Astrocyte of the spinal cord (primary cell): ENCODE data around the gene PHC2.

Source experiments
- DNase-seq: peaks from one replicate; pipeline ENCODE4 v3.0.0; 2011; ENCODE audit warnings: low read depth, low spot score
- H3K4me3 ChIP-seq: 2 replicates; pipeline ENCODE4 v1.5.1; 2011; ENCODE audit warnings: low read depth, mild to moderate bottlenecking, low read length, moderate library complexity
- in situ Hi-C: cut with HindIII; loops from 2 replicates; pipeline ENCODE4 v1.10.0; 2017; ENCODE audit warnings: low sequenced_read_pairs
- TF ChIP-seq, protein P1 (sequence below): IDR thresholded peaks from 2 replicates; pipeline ENCODE4 v1.5.1; 2012; ENCODE audit warnings: low read depth, mild to moderate bottlenecking, low read length, inconsistent platforms

PHC2 gene

DNA sequence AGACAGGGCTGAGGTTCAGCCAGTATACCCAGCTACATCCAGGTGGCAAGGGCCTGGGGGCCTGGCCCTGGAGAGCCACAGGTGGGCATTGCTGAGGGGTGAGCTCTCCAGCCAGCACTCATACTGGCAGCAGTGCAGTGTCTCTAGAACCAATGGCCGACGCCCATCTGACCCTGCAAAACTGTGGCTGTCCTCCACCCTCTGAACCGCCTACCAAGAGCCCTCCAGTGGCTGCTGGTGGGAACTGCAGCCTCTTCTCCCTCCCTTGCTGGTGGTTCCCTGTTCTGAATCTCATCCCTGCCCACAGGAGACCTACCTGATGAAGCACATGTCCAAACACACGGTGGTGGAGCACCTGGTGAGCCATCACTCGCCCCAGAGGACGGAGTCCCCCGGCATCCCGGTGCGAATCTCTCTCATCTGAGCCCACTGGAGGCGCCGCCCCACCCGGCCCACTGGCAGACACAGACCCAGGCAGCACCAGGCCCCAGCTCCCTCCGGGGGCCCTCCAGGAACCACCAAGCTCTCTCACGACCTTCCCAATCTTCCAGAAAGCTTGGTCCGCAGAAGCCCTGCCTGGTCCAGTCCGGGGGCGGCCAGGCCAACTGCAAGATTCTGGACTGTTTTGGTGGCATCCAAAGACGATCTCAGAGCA is 132.1 kb downstream of the PHC2 start:
- in situ Hi-C loops: no loop called here

DNA sequence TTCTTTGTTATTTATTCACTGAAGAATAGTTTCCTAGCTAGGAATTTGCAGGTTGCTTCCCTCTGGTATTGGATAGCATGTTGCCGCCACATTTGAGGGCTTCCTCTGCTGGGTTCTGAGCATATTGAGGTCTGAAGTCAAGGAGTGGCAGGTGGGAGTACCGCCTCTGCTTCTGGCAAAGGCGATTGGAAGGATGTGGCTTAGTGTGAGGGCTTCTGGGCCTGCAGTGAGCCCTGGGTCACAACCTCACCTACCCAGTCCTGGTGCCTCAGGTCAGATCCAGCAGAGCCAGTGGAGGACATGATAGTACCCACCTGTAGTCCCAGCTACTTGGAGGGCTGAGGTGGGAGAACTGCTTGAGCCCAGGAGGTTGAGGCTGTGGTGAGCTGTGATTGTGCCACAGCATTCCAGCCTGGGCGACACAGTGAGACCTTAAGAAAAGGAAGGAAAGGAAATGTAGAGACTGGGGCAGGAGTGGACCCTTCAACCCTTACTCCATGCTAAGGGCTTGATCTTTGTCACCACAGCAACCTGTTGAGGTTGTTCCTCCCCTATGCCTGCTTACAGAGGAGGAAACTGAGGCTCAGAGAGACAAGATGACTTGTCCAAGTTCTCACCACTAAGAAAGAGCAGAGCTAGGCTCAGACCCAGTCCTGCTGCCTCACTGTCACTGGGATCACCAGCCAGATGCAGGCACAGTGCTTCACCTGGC is 132.8 kb downstream of the PHC2 start:
- in situ Hi-C loops: no loop called here
- TF ChIP-seq, protein P1, sequence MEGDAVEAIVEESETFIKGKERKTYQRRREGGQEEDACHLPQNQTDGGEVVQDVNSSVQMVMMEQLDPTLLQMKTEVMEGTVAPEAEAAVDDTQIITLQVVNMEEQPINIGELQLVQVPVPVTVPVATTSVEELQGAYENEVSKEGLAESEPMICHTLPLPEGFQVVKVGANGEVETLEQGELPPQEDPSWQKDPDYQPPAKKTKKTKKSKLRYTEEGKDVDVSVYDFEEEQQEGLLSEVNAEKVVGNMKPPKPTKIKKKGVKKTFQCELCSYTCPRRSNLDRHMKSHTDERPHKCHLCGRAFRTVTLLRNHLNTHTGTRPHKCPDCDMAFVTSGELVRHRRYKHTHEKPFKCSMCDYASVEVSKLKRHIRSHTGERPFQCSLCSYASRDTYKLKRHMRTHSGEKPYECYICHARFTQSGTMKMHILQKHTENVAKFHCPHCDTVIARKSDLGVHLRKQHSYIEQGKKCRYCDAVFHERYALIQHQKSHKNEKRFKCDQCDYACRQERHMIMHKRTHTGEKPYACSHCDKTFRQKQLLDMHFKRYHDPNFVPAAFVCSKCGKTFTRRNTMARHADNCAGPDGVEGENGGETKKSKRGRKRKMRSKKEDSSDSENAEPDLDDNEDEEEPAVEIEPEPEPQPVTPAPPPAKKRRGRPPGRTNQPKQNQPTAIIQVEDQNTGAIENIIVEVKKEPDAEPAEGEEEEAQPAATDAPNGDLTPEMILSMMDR: no peak
- no peak overlapping the region for H3K4me3 ChIP-seq
- DNase-seq: no peak

More for the DNA sequence above, 132.1 kb downstream of the PHC2 start:
- TF ChIP-seq, protein P1: peak; percentile 95
- H3K4me3 ChIP-seq: no peak overlapping the region
- DNase-seq: peak; percentile 56

- DNase-seq: no peak
- TF ChIP-seq, protein P1: no peak
- in situ Hi-C loops: no loop called here
- no peak overlapping the region for H3K4me3 ChIP-seq
These were observed 134.1 kb downstream of the PHC2 start for GRCh38 chr1:33296824-33297223.

DNA sequence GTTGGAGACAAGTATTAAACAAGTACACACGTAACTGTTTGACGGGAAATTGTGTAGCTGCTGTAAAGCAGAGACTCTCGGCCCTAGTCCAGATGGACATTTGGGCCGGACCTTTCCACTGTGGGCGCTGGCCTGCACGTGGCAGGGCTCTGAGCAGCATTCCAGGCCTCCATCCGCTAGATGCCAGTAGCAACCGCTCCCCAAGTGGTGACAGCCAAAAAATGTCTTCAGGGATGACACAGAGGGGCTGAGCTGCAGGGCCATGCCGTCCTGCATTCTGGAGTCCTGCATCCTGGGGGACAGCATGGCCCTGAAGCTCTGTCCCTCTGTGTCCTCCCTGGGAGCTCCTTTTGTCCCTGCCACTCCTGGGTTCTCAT is 134.8 kb downstream of the PHC2 start:
- TF ChIP-seq, protein P1: no peak
- H3K4me3 ChIP-seq: no peak overlapping the region
- in situ Hi-C loops: no loop called here
- DNase-seq: no peak

DNA sequence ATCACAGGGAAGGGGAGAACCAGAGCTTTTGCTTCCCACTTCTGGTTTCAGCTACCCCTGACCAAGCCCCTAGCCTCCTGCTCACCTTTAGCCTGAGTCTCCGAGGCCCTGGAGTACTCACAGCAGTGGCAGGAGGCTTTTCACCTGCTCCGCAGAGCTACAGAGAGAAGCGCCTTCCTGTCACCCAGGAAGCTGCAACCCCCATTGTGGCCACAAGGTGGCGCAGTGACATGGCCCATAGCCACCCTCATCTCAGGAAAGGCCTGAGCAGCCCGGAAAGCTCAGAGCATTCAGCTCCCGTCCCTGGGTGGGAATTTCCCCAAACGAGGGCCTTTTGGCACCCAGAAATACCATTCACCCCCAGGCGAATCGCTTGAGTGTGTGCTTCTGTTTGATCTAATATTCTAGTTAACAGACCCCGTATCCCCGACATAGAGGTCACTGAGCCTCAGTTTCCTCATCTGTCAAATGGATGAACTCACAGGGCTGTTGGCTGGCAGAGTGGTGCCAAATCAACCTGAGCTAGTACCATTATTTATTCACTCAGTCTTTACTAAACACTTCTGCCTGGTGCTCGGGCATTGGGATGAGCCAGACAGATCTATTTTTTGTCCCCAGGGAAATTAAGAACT is 135.3 kb downstream of the PHC2 start:
- H3K4me3 ChIP-seq: no peak overlapping the region
- in situ Hi-C loops: no loop called here
- DNase-seq: peak; percentile 75

DNA sequence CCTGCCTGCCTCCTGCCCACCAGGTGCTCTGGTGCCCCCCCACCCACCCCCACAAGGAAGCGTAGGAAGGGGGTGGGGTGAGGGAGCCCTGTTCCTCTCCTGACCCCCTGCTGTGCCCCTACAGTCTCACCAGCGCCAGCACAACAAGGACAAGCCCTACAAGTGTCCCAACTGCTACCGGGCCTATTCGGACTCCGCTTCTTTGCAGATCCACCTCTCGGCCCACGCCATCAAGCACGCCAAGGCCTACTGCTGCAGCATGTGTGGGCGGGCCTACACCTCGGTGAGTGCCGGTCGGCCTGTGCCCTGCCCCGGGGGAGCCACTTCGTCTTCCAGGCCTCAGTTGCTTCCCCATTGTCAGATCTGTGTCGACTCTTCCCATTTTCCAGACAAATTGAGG is 135.9 kb downstream of the PHC2 start:
- in situ Hi-C loops: no loop called here
- no peak overlapping the region for H3K4me3 ChIP-seq
- TF ChIP-seq, protein P1: no peak
- no peak for DNase-seq

More for the DNA sequence above, 135.3 kb downstream of the PHC2 start:
- TF ChIP-seq, protein P1: peak; percentile 97
